Measurements from ENCODE around the gene ABCF3.

The ABCF3 gene

GRCh38 chr3:184223946-184224345 lies 37.9 kb downstream of the ABCF3 start:
- Histone ChIP-seq H4K91ac (ENCODE audit: low read length) (no peak overlapping the region), H3K4ac (ENCODE audit: low read depth in 1 of 2, low read length in 2 of 2) (no peak overlapping the region), H2BK5ac (ENCODE audit: low read depth, low read length, poor library complexity, severe bottlenecking) (no peak overlapping the region), H3K18ac (ENCODE audit: low read depth in 1 of 2, low read length in 2 of 2) (no peak overlapping the region), H3K4me3 (ENCODE audit: insufficient read depth in 1 of 2, low read depth in 1 of 2, low read length in 2 of 2) (no peak overlapping the region), H2AFZ (ENCODE audit: low read depth, low read length) (no peak overlapping the region), H3K9me3 (ENCODE audit: control insufficient read depth, low read length) (no peaks in the 10 kb centered on the region), H3K23ac (ENCODE audit: low read length in 2 of 2) (no peak overlapping the region), H4K8ac (ENCODE audit: low read length) (no peak overlapping the region), H3K4me2 (ENCODE audit: low read length, poor library complexity, severe bottlenecking) (no peak overlapping the region), H3K9ac (ENCODE audit: low read length) (no peak overlapping the region), H2BK12ac (ENCODE audit: low read length in 2 of 2) (no peak overlapping the region), H2BK15ac (ENCODE audit: low read depth, poor library complexity, severe bottlenecking) (no peak overlapping the region), H3K14ac (ENCODE audit: low read length in 2 of 2) (no peak overlapping the region), H3K4me1 (ENCODE audit: control insufficient read depth, insufficient read depth, low read depth, low read length) (peaks cover under 1% of the 10 kb centered on the region), H3K27ac (ENCODE audit: low read length, poor library complexity, severe bottlenecking) (no peak overlapping the region), H3K27me3 (ENCODE audit: control insufficient read depth in 1 of 2, insufficient read depth in 1 of 2, low read length in 2 of 2) (peaks cover 32 to 58% of the 10 kb centered on the region in 2 experiments), H2AK5ac (ENCODE audit: low read length, severe bottlenecking) (no peak overlapping the region), H3K36me3 (ENCODE audit: control insufficient read depth in 1 of 2, insufficient read depth in 2 of 2, low read depth in 1 of 2, low read length in 2 of 2) (no peaks in the 10 kb centered on the region), H3K79me1 (replicated peaks; ENCODE audit: low read length, poor library complexity, severe bottlenecking) (no peaks in the 10 kb centered on the region), H2BK120ac (ENCODE audit: low read depth, low read length) (no peak overlapping the region)
- no peak for DNase-seq
- WGBS: 85% methylated on average over 3 of the region's 3 CpGs

DNA sequence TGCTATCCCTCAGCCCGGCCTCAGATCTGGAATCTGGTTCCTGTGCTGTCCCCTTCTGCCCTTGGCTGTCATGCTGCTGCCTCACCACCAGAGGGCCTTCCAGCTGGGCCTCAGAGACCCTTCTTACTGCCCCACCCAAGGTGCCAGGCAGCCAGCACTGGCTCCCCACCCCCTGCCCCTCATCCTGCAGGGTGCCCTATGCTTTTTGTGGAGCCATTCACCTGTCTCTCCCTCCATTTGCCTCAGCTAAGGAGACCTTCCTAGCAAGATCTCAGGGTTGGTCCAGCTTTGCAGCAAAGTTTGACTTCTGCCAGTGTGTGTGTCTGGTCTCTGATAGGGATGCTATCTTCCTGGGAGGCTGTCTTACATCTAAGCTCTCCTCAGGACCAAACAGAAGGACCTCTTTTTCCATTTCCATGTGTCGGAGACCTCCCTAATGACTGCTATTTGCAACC lies 41.5 kb downstream of the ABCF3 start:
- Histone ChIP-seq H2BK12ac (ENCODE audit: low read length in 2 of 2) (no peak overlapping the region), H3K36me3 (ENCODE audit: control insufficient read depth in 1 of 2, insufficient read depth in 2 of 2, low read depth in 1 of 2, low read length in 2 of 2) (no peaks in the 10 kb centered on the region), H3K9me3 (ENCODE audit: control insufficient read depth, low read length) (no peaks in the 10 kb centered on the region), H3K4me3 (ENCODE audit: insufficient read depth in 1 of 2, low read depth in 1 of 2, low read length in 2 of 2) (no peak overlapping the region), H3K27me3 (ENCODE audit: control insufficient read depth in 1 of 2, insufficient read depth in 1 of 2, low read length in 2 of 2) (peaks cover 57 to 85% of the 10 kb centered on the region in 2 experiments), H2BK120ac (ENCODE audit: low read depth, low read length) (no peak overlapping the region), H4K8ac (ENCODE audit: low read length) (no peak overlapping the region), H3K23ac (ENCODE audit: low read length in 2 of 2) (no peak overlapping the region), H3K18ac (ENCODE audit: low read depth in 1 of 2, low read length in 2 of 2) (no peak overlapping the region), H2AK5ac (ENCODE audit: low read length, severe bottlenecking) (no peak overlapping the region), H2BK15ac (ENCODE audit: low read depth, poor library complexity, severe bottlenecking) (no peak overlapping the region), H3K79me1 (replicated peaks; ENCODE audit: low read length, poor library complexity, severe bottlenecking) (no peaks in the 10 kb centered on the region), H2AFZ (ENCODE audit: low read depth, low read length) (no peak overlapping the region), H3K4me1 (ENCODE audit: control insufficient read depth, insufficient read depth, low read depth, low read length) (peaks cover 21% of the 10 kb centered on the region), H3K4ac (ENCODE audit: low read depth in 1 of 2, low read length in 2 of 2) (no peak overlapping the region), H4K91ac (ENCODE audit: low read length) (no peak overlapping the region), H2BK5ac (ENCODE audit: low read depth, low read length, poor library complexity, severe bottlenecking) (no peak overlapping the region), H3K14ac (ENCODE audit: low read length in 2 of 2) (no peak overlapping the region), H3K9ac (ENCODE audit: low read length) (no peak overlapping the region), H3K27ac (ENCODE audit: low read length, poor library complexity, severe bottlenecking) (no peak overlapping the region), H3K4me2 (ENCODE audit: low read length, poor library complexity, severe bottlenecking) (no peak overlapping the region)
- DNase-seq: peak; percentile 46
- 63% methylated on average over 2 of the region's 2 CpGs for WGBS

DNA sequence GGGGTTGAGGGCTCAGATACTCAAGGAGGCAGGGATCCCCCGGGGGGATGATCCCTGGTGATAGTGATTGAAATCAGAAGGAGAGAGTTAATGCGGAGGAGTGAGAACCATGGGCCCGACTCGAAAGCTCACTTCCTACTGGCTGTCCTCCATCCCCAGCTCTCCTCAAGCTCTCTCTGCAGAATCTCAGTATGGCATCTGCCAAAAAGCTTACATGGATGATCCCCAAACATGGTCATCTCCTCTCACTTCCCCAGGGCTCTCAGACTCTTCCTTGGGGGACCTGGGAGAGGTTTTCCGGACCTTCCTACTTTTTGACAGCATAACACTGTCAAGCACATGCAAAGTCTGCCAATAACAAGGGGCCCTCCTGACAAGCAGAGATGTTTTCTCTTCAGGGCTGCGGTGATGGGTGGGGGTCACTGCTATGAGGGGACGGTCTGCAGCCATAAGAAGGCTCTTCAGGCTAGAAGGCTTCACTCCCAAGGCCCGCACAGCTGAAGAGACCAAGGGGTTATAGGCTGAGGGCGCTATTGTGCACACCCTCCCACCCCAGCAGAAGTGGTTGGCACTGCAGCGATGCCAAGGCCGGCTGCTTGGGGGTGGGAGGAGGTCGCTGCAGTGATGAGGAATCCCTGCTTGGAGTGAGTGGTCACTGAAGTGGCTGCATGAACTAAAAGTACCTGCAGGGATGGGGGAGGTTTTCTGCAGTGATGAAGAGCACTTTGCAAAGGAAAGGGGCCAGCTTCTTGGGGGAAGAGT lies 42.6 kb downstream of the ABCF3 start:
- Histone ChIP-seq H3K27me3 (ENCODE audit: control insufficient read depth in 1 of 2, insufficient read depth in 1 of 2, low read length in 2 of 2) (peaks cover 62 to 95% of the 10 kb centered on the region in 2 experiments), H3K27ac (ENCODE audit: low read length, poor library complexity, severe bottlenecking) (no peak overlapping the region)
- WGBS: 46% methylated on average over 12 of the region's 12 CpGs

GRCh38 chr3:184229394-184230080 lies 43.5 kb downstream of the ABCF3 start, which contains the start of gene VWA5B2:
Gene VWA5B2, plus strand, starts transcription at chr3:184229585. Its CDS starts 944 bp downstream, at chr3:184230529.
- Histone ChIP-seq H3K14ac (ENCODE audit: low read length in 2 of 2) (no peak within 1 kb of the TSS), H3K9me3 (ENCODE audit: control insufficient read depth, low read length) (no peaks in the 10 kb centered on the region), H3K4me2 (ENCODE audit: low read length, poor library complexity, severe bottlenecking) (peak within 1 kb of the TSS; percentile 85), H3K4me3 (ENCODE audit: insufficient read depth in 1 of 2, low read depth in 1 of 2, low read length in 2 of 2) (peak within 1 kb of the TSS; percentile 45 to 67), H3K18ac (ENCODE audit: low read depth in 1 of 2, low read length in 2 of 2) (no peak within 1 kb of the TSS), H4K91ac (ENCODE audit: low read length) (no peak within 1 kb of the TSS), H2BK12ac (ENCODE audit: low read length in 2 of 2) (no peak within 1 kb of the TSS), H4K8ac (ENCODE audit: low read length) (no peak within 1 kb of the TSS), H2AFZ (ENCODE audit: low read depth, low read length) (peak within 1 kb of the TSS; percentile 72), H2BK5ac (ENCODE audit: low read depth, low read length, poor library complexity, severe bottlenecking) (no peak within 1 kb of the TSS), H3K79me1 (replicated peaks; ENCODE audit: low read length, poor library complexity, severe bottlenecking) (no peaks in the 10 kb centered on the region), H3K4ac (ENCODE audit: low read depth in 1 of 2, low read length in 2 of 2) (no peak within 1 kb of the TSS), H3K4me1 (ENCODE audit: control insufficient read depth, insufficient read depth, low read depth, low read length) (peaks cover 27% of the 10 kb centered on the region), H2AK5ac (ENCODE audit: low read length, severe bottlenecking) (no peak within 1 kb of the TSS), H2BK15ac (ENCODE audit: low read depth, poor library complexity, severe bottlenecking) (no peak within 1 kb of the TSS), H3K36me3 (ENCODE audit: control insufficient read depth in 1 of 2, insufficient read depth in 2 of 2, low read depth in 1 of 2, low read length in 2 of 2) (no peaks in the 10 kb centered on the region), H3K9ac (ENCODE audit: low read length) (no peak within 1 kb of the TSS), H2BK120ac (ENCODE audit: low read depth, low read length) (no peak within 1 kb of the TSS), H3K23ac (ENCODE audit: low read length in 2 of 2) (no peak within 1 kb of the TSS), H3K27me3 (ENCODE audit: control insufficient read depth in 1 of 2, insufficient read depth in 1 of 2, low read length in 2 of 2) (peaks cover 56 to 85% of the 10 kb centered on the region in 2 experiments), H3K27ac (ENCODE audit: low read length, poor library complexity, severe bottlenecking) (no peak within 1 kb of the TSS)
- 2% methylated on average over 43 of the region's 66 CpGs for WGBS
- peak; percentile 56 for DNase-seq

More for the DNA sequence above, 42.6 kb downstream of the ABCF3 start:
- no peak overlapping the region for H3K14ac ChIP-seq (ENCODE audit: low read length in 2 of 2)
- H3K4me2 ChIP-seq (ENCODE audit: low read length, poor library complexity, severe bottlenecking): no peak overlapping the region
- peaks cover 21% of the 10 kb centered on the region for H3K4me1 ChIP-seq (ENCODE audit: control insufficient read depth, insufficient read depth, low read depth, low read length)
- no peaks in the 10 kb centered on the region for H3K79me1 ChIP-seq (replicated peaks; ENCODE audit: low read length, poor library complexity, severe bottlenecking)
- H3K4ac ChIP-seq (ENCODE audit: low read depth in 1 of 2, low read length in 2 of 2): no peak overlapping the region
- H3K9me3 ChIP-seq (ENCODE audit: control insufficient read depth, low read length): no peaks in the 10 kb centered on the region
- H3K9ac ChIP-seq (ENCODE audit: low read length): no peak overlapping the region
- H2AK5ac ChIP-seq (ENCODE audit: low read length, severe bottlenecking): no peak overlapping the region
- H3K23ac ChIP-seq (ENCODE audit: low read length in 2 of 2): no peak overlapping the region
- H3K18ac ChIP-seq (ENCODE audit: low read depth in 1 of 2, low read length in 2 of 2): no peak overlapping the region
- H4K8ac ChIP-seq (ENCODE audit: low read length): no peak overlapping the region
- no peak for DNase-seq
- no peak overlapping the region for H2AFZ ChIP-seq (ENCODE audit: low read depth, low read length)
- H2BK12ac ChIP-seq (ENCODE audit: low read length in 2 of 2): no peak overlapping the region
- H3K4me3 ChIP-seq (ENCODE audit: insufficient read depth in 1 of 2, low read depth in 1 of 2, low read length in 2 of 2): no peak overlapping the region
- no peak overlapping the region for H2BK120ac ChIP-seq (ENCODE audit: low read depth, low read length)
- no peaks in the 10 kb centered on the region for H3K36me3 ChIP-seq (ENCODE audit: control insufficient read depth in 1 of 2, insufficient read depth in 2 of 2, low read depth in 1 of 2, low read length in 2 of 2)
- no peak overlapping the region for H2BK5ac ChIP-seq (ENCODE audit: low read depth, low read length, poor library complexity, severe bottlenecking)
- H4K91ac ChIP-seq (ENCODE audit: low read length): no peak overlapping the region
- no peak overlapping the region for H2BK15ac ChIP-seq (ENCODE audit: low read depth, poor library complexity, severe bottlenecking)
